Kidney (tissue), 14 donors: ENCODE results near the gene TOR1A. TPM values are rescaled to one million over a fixed set of nuclear protein-coding genes. Genes with fewer than 3 reads are reported as not detected.
A peak's percentile ranks its signal among the peaks of the same experiment; 100 is the strongest.

Source experiments
- DNase-seq, 5 donors: peaks; one replicate each; pipeline ENCODE4 v3.0.0-alpha.2; 2013 to 2020
- FAIRE-seq: peaks from 2 replicates; lab custom pipeline; 2012; peaks lifted over from hg19 to GRCh38; lab: Jason Lieb, UNC
- H3K27ac ChIP-seq, 2 donors: one replicate each; pipeline ENCODE4 v1.7.0; 2013; ENCODE audit warnings: low read depth in 2 of 2, low read length in 2 of 2, inconsistent platforms in 1 of 2
- H3K27me3 ChIP-seq: one replicate; pipeline ENCODE4 v1.7.1; 2013; ENCODE audit warnings: low read length, inconsistent platforms; ENCODE audit not compliant: control insufficient read depth, insufficient read depth
- H3K36me3 ChIP-seq, 3 donors: one replicate each; pipeline versions ENCODE4 v1.7.0 to v1.7.1; 2013; ENCODE audit warnings: low read length in 3 of 3, control low read depth in 1 of 3, inconsistent platforms in 1 of 3; ENCODE audit not compliant: insufficient read depth in 3 of 3, control insufficient read depth in 2 of 3
- H3K4me1 ChIP-seq, 3 donors: one replicate each; pipeline versions ENCODE4 v1.7.0 to v1.7.1; 2013; ENCODE audit warnings: low read length in 3 of 3, inconsistent platforms in 1 of 3, low read depth in 1 of 3; ENCODE audit not compliant: control insufficient read depth in 2 of 3, insufficient read depth in 2 of 3
- H3K4me3 ChIP-seq, 3 donors: one replicate each; pipeline versions ENCODE4 v1.7.0 to v1.8.1; 2013; ENCODE audit warnings: low read length in 3 of 3, control low read depth in 1 of 3, inconsistent platforms in 1 of 3
- H3K9ac ChIP-seq, 3 donors: one replicate each; pipeline versions ENCODE4 v1.7.0 to v1.7.1; 2013; ENCODE audit warnings: low read length in 3 of 3, control low read depth in 1 of 3, inconsistent platforms in 1 of 3
- H3K9me3 ChIP-seq, 3 donors: one replicate each; pipeline versions ENCODE4 v1.7.0 to v1.7.1; 2013; ENCODE audit warnings: low read length in 3 of 3, control low read depth in 1 of 3, inconsistent platforms in 1 of 3; ENCODE audit not compliant: control insufficient read depth in 2 of 3, insufficient read depth in 1 of 3
- intact Hi-C: fragments of 100-400 bp; cut with DNase I; formaldehyde crosslinking; loops from one replicate; pipeline ENCODE4 v1.11.1; 2022
- polyA plus RNA-seq: library from polyadenylated mRNA; stranded (reverse); fragments of 350-450 nt; fragmentation: Illumina TruSeq; extraction: RNeasy Lipid Tissue Mini Kit (QIAGEN cat#74804); gene quantifications from one replicate; pipeline ENCODE4 v1.2.3, GENCODE V29; 2014; ENCODE audit warnings: low read depth, low replicate concordance; ENCODE audit not compliant: insufficient read depth
- total RNA-seq: library from RNA; stranded (reverse); fragmentation: NEBNext Ultra II Directional; extraction: Animal tissue kit (Norgen Biotek cat#: 25700); gene quantifications from one replicate; pipeline ENCODE4 v1.2.1, GENCODE V29; 2021
- TF ChIP-seq, protein P1 (sequence below): IDR thresholded peaks from 3 replicates; pipeline ENCODE4 v1.5.1; 2012; ENCODE audit warnings: mild to moderate bottlenecking, moderate library complexity, borderline replicate concordance; ENCODE audit not compliant: insufficient read depth; ENCODE audit errors: extremely low read depth
- donor health status: control.
- donor health status: control.
- donor health status: control.
- donor health status: control.
- donor health status: control.
- donor health status: DM: yes; HTN: yes; CAD: no.
- donor health status: Normal renal cell carcinoma (clear cell type).

The TOR1A gene
- total and polyA plus RNA-seq, 2 donors from 2014 or later: 24.6 to 29.2 TPM

DNA sequence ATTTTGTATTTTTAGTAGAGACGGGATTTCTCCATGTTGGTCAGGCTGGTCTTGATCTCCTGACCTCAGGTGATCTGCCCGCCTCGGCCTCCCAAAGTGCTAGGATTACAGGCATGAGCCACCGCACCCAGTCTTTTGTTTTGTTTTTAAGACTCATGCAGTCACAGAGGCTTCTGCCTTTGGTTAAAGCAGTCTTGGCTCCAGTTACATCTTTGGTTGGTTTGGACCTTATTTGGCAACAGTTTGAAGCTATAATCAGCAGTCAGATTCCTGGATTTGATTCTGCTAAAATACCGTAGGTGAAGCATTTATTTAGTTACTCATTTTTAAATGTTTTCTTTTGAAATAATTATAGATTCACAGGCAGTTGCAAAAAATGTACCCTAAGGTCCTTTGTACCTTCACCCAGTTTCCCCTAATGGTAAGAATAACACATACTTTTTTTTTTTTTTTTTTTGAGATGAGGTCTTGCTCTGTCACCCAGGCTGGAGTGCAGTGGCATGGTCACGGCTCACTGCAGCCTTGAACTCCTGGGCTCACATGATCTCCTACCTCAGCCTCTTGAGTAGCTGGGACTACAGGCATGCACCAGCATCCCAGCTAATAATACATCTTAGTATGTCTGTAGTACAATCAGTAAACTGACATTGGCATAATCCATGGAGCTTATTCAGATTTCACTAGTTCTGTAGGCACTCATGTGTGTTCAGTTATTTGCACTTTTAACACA is 27.1 kb upstream of the TOR1A start:
- FAIRE-seq: no peak
- peaks cover 7 to 30% (median 25%) of the 10 kb centered on the region in 3 donors for H3K36me3 ChIP-seq
- peak in 2 of 5 donors; percentile 16 to 37 for DNase-seq

GRCh38 chr9:129849901-129850300 is 26.0 kb upstream of the TOR1A start:
- H3K27me3 ChIP-seq: no peaks in the 10 kb centered on the region
- no peak for FAIRE-seq
- DNase-seq: no peak
- intact Hi-C loops: no loop called here
- peaks cover 0 to 7% (median 2%) of the 10 kb centered on the region in 3 donors for H3K4me1 ChIP-seq
- TF ChIP-seq, protein P1, sequence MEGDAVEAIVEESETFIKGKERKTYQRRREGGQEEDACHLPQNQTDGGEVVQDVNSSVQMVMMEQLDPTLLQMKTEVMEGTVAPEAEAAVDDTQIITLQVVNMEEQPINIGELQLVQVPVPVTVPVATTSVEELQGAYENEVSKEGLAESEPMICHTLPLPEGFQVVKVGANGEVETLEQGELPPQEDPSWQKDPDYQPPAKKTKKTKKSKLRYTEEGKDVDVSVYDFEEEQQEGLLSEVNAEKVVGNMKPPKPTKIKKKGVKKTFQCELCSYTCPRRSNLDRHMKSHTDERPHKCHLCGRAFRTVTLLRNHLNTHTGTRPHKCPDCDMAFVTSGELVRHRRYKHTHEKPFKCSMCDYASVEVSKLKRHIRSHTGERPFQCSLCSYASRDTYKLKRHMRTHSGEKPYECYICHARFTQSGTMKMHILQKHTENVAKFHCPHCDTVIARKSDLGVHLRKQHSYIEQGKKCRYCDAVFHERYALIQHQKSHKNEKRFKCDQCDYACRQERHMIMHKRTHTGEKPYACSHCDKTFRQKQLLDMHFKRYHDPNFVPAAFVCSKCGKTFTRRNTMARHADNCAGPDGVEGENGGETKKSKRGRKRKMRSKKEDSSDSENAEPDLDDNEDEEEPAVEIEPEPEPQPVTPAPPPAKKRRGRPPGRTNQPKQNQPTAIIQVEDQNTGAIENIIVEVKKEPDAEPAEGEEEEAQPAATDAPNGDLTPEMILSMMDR: no peak
- no peaks in the 10 kb centered on the region for H3K9me3 ChIP-seq
- H3K27ac ChIP-seq: peak overlapping the region in 1 of 2 donors; percentile 52
- peaks cover 7 to 25% (median 22%) of the 10 kb centered on the region in 3 donors for H3K36me3 ChIP-seq
- no peak overlapping the region for H3K4me3 ChIP-seq
- no peak overlapping the region for H3K9ac ChIP-seq

More for the DNA sequence above, 27.1 kb upstream of the TOR1A start:
- intact Hi-C loops: no loop called here
- Histone ChIP-seq H3K4me1 (peaks cover 0 to 7% (median 2%) of the 10 kb centered on the region in 3 donors), H3K9me3 (no peaks in the 10 kb centered on the region), H3K27me3 (no peaks in the 10 kb centered on the region), H3K4me3 (no peak overlapping the region), H3K9ac (no peak overlapping the region), H3K27ac (peak overlapping the region; percentile 52 to 69)
- TF ChIP-seq, protein P1: no peak

DNA sequence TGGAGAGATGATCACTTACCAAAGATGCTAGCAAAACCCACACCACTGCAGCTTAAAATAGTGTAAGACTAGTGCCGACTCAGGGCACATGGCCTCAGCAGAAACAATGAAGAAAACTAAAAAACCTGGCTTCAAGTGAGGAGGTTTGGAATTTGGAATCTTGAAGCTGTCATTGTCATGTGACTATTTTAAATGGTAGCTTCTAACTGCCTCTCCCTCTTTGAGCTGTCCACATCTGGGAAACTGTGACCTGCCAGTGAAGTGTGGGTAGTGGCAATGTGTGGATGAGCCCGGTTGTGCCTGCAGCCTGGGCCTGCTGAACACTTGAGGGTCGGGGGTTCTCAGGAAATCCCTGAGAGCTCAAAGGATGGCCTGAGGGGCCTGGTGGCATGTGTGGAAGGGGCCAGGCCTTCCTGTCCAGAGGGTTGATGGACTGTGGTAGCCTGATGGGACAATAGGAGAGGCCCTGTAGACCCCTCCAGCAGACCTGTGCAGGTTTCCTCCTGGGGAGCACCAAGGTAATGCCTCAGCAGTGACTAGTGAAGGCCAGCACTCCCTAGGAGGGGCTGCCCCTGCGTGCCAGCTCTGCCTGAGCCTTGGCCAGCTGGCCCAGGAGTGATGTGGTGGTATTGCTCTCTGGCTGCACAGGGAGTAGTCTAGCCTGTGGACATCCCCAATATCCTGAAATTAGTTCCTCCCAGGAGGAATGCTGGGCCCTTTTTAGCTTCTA is 24.9 kb upstream of the TOR1A start:
- peaks cover 0 to 7% (median 2%) of the 10 kb centered on the region in 3 donors for H3K4me1 ChIP-seq
- no peak overlapping the region for H3K9ac ChIP-seq
- TF ChIP-seq, protein P1: no peak
- H3K27me3 ChIP-seq: no peaks in the 10 kb centered on the region
- no peak overlapping the region for H3K4me3 ChIP-seq
- H3K27ac ChIP-seq: no peak overlapping the region
- no peaks in the 10 kb centered on the region for H3K9me3 ChIP-seq
- peaks cover 7 to 20% (median 19%) of the 10 kb centered on the region in 3 donors for H3K36me3 ChIP-seq
- FAIRE-seq: no peak
- DNase-seq: no peak
- intact Hi-C loops: no loop called here
